Small intestine (tissue), 7 donors: Measurements from ENCODE around the gene ZCCHC9. TPM values are rescaled to one million over a fixed set of nuclear protein-coding genes. Genes with fewer than 3 reads are reported as not detected.

Experiments used
- DNase-seq, 2 donors: peaks; one replicate each; pipeline versions ENCODE4 v3.0.0 to v3.0.0-alpha.2; 2013
- FAIRE-seq: peaks from 2 replicates; lab custom pipeline; 2012; peaks lifted over from hg19 to GRCh38; lab: Jason Lieb, UNC
- H3K27ac ChIP-seq, 3 donors: one replicate each; pipeline ENCODE4 v1.5.1; 2013; ENCODE audit warnings: low read length in 2 of 3, mild to moderate bottlenecking in 2 of 3, control low read depth in 1 of 3, inconsistent platforms in 1 of 3, low read depth in 1 of 3, moderate library complexity in 1 of 3
- H3K27me3 ChIP-seq, 3 donors: one replicate each; pipeline ENCODE4 v1.6.1; 2013; ENCODE audit warnings: low read length in 3 of 3, inconsistent platforms in 1 of 3; ENCODE audit not compliant: control insufficient read depth in 3 of 3, insufficient read depth in 3 of 3
- H3K36me3 ChIP-seq, 3 donors: one replicate each; pipeline ENCODE4 v1.6.1; 2013; ENCODE audit warnings: low read length in 3 of 3, inconsistent platforms in 1 of 3, low read depth in 1 of 3, mild to moderate bottlenecking in 1 of 3, moderate library complexity in 1 of 3; ENCODE audit not compliant: control insufficient read depth in 3 of 3, insufficient read depth in 2 of 3
- H3K4me1 ChIP-seq, 3 donors: one replicate each; pipeline ENCODE4 v1.6.1; 2013; ENCODE audit warnings: low read length in 2 of 3, inconsistent platforms in 1 of 3, low read depth in 1 of 3, mild to moderate bottlenecking in 1 of 3, moderate library complexity in 1 of 3; ENCODE audit not compliant: control insufficient read depth in 3 of 3, insufficient read depth in 2 of 3
- H3K4me3 ChIP-seq, 3 donors: one replicate each; pipeline ENCODE4 v1.5.1; 2013; ENCODE audit warnings: low read length in 3 of 3, control low read depth in 1 of 3, inconsistent platforms in 1 of 3, low read depth in 1 of 3, mild to moderate bottlenecking in 1 of 3, moderate library complexity in 1 of 3
- H3K9me3 ChIP-seq, 2 donors: one replicate each; pipeline ENCODE4 v1.6.1; 2013; ENCODE audit warnings: low read depth in 1 of 2, low read length in 1 of 2; ENCODE audit not compliant: control insufficient read depth in 2 of 2, insufficient read depth in 1 of 2
- WGBS, 3 donors: extraction: QIAGEN DNeasy Blood & Tissue Kit; methylation state at CpG; one replicate each; pipeline ENCODE4 v1.1.7; 2013; 5-methylcytosine and 5-hydroxymethylcytosine counted together
- polyA plus RNA-seq, 4 donors: library from polyadenylated mRNA; stranded (reverse) in 3 of 4; unstranded in 1 of 4; fragments of 200-250 nt in 3 of 4; fragments of 120-200 nt in 1 of 4; gene quantifications; one replicate each; pipeline versions ENCODE4 v1.2.1 to v1.2.3, GENCODE V29; 2013
- donor health status: healthy with polysubstance abuse.
- donor health status: control.
- donor health status: control.
- donor health status: Bipolar disorder and iron deficiency.
- donor health status: healthy.

The ZCCHC9 gene
- polyA plus RNA-seq, 4 donors, result 24.4 to 38.7 (median 30.4) TPM

GRCh38 chr5:81350507-81350906, 49.1 kb downstream of the ZCCHC9 start:
- DNase-seq (no peak), FAIRE-seq (no peak)
- no peaks in the 10 kb centered on the region for H3K27me3 ChIP-seq
- no peak overlapping the region for H3K27ac ChIP-seq
- no peak overlapping the region for H3K4me3 ChIP-seq
- H3K36me3 ChIP-seq, result no peaks in the 10 kb centered on the region
- no peaks in the 10 kb centered on the region for H3K9me3 ChIP-seq
- peaks cover 0 to 12% (median 0%) of the 10 kb centered on the region in 3 donors for H3K4me1 ChIP-seq

- H3K27ac ChIP-seq, result peak overlapping the region in 1 of 3 donors; percentile 19
- H3K36me3 ChIP-seq, result no peaks in the 10 kb centered on the region
- peaks cover 0 to 12% (median 0%) of the 10 kb centered on the region in 3 donors for H3K4me1 ChIP-seq
- peak; percentile 74 to 88 for DNase-seq
- peak; percentile 59 for FAIRE-seq
- no peaks in the 10 kb centered on the region for H3K27me3 ChIP-seq
- 11 to 49% (median 19%) methylated on average over 5 of the region's 5 CpGs for WGBS, 3 donors
- H3K4me3 ChIP-seq, result no peak overlapping the region
- H3K9me3 ChIP-seq, result no peaks in the 10 kb centered on the region
Observed at GRCh38 chr5:81353189-81353588, 51.8 kb downstream of the ZCCHC9 start.

DNA sequence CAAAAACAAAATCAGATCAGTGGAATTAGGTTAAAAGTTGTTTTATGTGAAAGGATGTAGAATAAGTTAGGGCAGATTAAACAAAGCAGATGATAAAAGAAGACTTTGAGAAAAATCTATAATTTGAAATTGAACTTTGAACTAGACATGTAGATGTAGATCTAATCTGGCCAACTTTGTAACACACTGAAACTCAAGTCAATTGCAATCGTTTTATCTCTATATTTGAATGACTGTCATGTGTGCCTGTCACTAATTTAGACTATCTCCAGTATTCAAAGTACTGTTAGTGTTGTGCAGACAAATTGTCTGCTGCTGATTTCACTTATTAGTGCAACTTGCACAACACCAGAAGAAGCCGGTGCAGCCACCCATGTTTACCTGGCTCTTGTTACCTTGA, 52.7 kb downstream of the ZCCHC9 start:
- Histone ChIP-seq H3K4me1 (peaks cover 0 to 12% (median 0%) of the 10 kb centered on the region in 3 donors), H3K4me3 (no peak overlapping the region), H3K27ac (peak overlapping the region in 1 of 3 donors; percentile 36), H3K27me3 (no peaks in the 10 kb centered on the region), H3K9me3 (no peaks in the 10 kb centered on the region), H3K36me3 (no peaks in the 10 kb centered on the region)
- FAIRE-seq, result no peak
- 28 to 55% (median 47%) methylated on average over 2 of the region's 2 CpGs for WGBS, 3 donors
- DNase-seq, result peak; percentile 13 to 35

- Histone ChIP-seq H3K4me1 (peaks cover 0 to 17% (median 0%) of the 10 kb centered on the region in 3 donors), H3K9me3 (no peaks in the 10 kb centered on the region), H3K27ac (no peak overlapping the region), H3K4me3 (no peak overlapping the region), H3K36me3 (no peaks in the 10 kb centered on the region), H3K27me3 (no peaks in the 10 kb centered on the region)
- FAIRE-seq (no peak), DNase-seq (no peak)
- WGBS, 3 donors, result 80 to 89% (median 88%) methylated on average over 11 of the region's 11 CpGs
Observed at GRCh38 chr5:81355291-81356251, 54.2 kb downstream of the ZCCHC9 start.

GRCh38 chr5:81359108-81359507, 57.7 kb downstream of the ZCCHC9 start:
- no peaks in the 10 kb centered on the region for H3K36me3 ChIP-seq
- H3K27ac ChIP-seq, result no peak overlapping the region
- H3K9me3 ChIP-seq, result no peaks in the 10 kb centered on the region
- H3K4me1 ChIP-seq, result peaks cover 0 to 33% (median 2%) of the 10 kb centered on the region in 3 donors
- DNase-seq (no peak), FAIRE-seq (no peak)
- H3K4me3 ChIP-seq, result no peak overlapping the region
- H3K27me3 ChIP-seq, result no peaks in the 10 kb centered on the region
- WGBS, 3 donors, result 40 to 46% (median 40%) methylated on average over 5 of the region's 5 CpGs

DNA sequence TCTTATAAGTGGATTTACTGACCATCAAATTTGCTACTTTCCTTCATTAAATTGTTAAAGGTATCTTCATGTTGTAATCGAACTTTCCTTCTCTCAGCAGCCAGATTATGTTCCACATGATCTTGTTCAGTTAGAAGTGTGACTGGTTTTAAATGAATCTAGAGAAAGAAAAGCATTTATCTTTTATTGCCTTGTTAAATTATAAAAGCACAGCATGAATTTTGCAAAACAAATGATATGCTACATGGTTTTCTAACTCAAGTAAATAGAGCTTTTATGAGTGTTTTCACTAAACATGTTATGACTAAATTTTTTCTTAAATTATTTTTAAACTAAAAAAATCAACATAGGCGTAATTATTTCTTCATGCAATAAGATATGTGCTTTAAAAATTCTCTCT, 58.5 kb downstream of the ZCCHC9 start:
- Histone ChIP-seq H3K9me3 (no peaks in the 10 kb centered on the region), H3K27ac (no peak overlapping the region), H3K4me3 (no peak overlapping the region), H3K4me1 (peaks cover 0 to 25% (median 2%) of the 10 kb centered on the region in 3 donors), H3K36me3 (no peaks in the 10 kb centered on the region), H3K27me3 (no peaks in the 10 kb centered on the region)
- no peak for DNase-seq
- 77 to 84% (median 81%) methylated on average over 2 of the region's 2 CpGs for WGBS, 3 donors
- no peak for FAIRE-seq

DNA sequence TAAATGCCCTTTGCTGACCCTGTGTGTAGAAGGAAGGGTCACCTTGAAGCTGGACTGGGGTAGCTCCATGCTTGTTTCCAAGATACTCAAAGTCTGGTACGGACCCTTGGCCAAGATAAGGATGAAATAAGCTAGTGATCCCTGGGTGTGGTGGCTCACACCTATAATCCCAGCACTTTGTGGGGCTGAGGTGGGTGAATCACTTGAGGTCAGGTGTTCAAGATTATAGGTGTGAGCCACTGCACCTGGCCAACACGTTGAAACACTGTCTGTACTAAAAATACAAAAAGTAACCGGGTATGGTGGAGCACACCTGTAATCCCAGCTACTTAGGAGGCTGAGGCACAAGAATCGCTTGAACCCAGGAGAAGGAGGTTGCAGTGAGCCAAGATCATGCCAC, 59.3 kb downstream of the ZCCHC9 start:
- WGBS, 3 donors, result 53 to 82% (median 63%) methylated on average over 4 of the region's 4 CpGs
- H3K36me3 ChIP-seq, result no peaks in the 10 kb centered on the region
- no peak overlapping the region for H3K4me3 ChIP-seq
- no peaks in the 10 kb centered on the region for H3K9me3 ChIP-seq
- no peak overlapping the region for H3K27ac ChIP-seq
- no peak for FAIRE-seq
- H3K4me1 ChIP-seq, result peaks cover 0 to 23% (median 2%) of the 10 kb centered on the region in 3 donors
- peak in 1 of 2 donors; percentile 17 for DNase-seq
- H3K27me3 ChIP-seq, result no peaks in the 10 kb centered on the region

GRCh38 chr5:81361600-81361999, 60.2 kb downstream of the ZCCHC9 start:
- H3K36me3 ChIP-seq, result no peaks in the 10 kb centered on the region
- no peak for DNase-seq
- H3K27me3 ChIP-seq, result no peaks in the 10 kb centered on the region
- H3K4me1 ChIP-seq, result peaks cover 0 to 23% (median 2%) of the 10 kb centered on the region in 3 donors
- 83 to 96% (median 90%) methylated on average over 2 of the region's 2 CpGs for WGBS, 3 donors
- H3K9me3 ChIP-seq, result no peaks in the 10 kb centered on the region
- no peak overlapping the region for H3K27ac ChIP-seq
- no peak overlapping the region for H3K4me3 ChIP-seq
- FAIRE-seq, result no peak
